Mesothelial cell of epicardium (in vitro differentiated cells): ENCODE data around the gene CUZD1. TPM values are rescaled to one million over a fixed set of nuclear protein-coding genes. Genes with fewer than 3 reads are reported as not detected.

ENCODE experiments used
- DNase-seq, 2 experiments: peaks; one replicate each; pipeline ENCODE4 v3.0.0; 2021; ENCODE audit warnings: low spot score in 2 of 2; ENCODE audit not compliant: unreplicated experiment in 2 of 2
- H3K27ac Mint-ChIP-seq: 2 replicates; pipeline ENCODE4 v1.8.0; 2021; ENCODE audit warnings: mixed read lengths
- H3K27me3 Mint-ChIP-seq: 2 replicates; pipeline ENCODE4 v1.8.0; 2021; ENCODE audit warnings: low read depth, mixed read lengths
- H3K36me3 Mint-ChIP-seq: 2 replicates; pipeline ENCODE4 v1.8.0; 2021; ENCODE audit warnings: mixed read lengths
- H3K4me1 Mint-ChIP-seq: 2 replicates; pipeline ENCODE4 v1.8.0; 2021; ENCODE audit warnings: mixed read lengths
- H3K4me3 Mint-ChIP-seq: 2 replicates; pipeline ENCODE4 v1.8.0; 2021; ENCODE audit warnings: mild to moderate bottlenecking, moderate library complexity, mixed read lengths
- H3K9me3 Mint-ChIP-seq: 2 replicates; pipeline ENCODE4 v1.8.0; 2021; ENCODE audit warnings: mixed read lengths
- total RNA-seq: library from RNA; stranded (reverse); gene quantifications from 3 replicates; pipeline ENCODE4 v1.2.1, GENCODE V29; 2021
- TF ChIP-seq, protein P1 (sequence below): fragments of 200-600 bp; sonication (generic); IDR thresholded peaks from one replicate; pipeline ENCODE4 v1.5.0; 2021; ENCODE audit warnings: antibody characterized with exemption; ENCODE audit not compliant: unreplicated experiment

CUZD1 gene
- total RNA-seq, 1 donor from 2014 or later = not detected

DNA sequence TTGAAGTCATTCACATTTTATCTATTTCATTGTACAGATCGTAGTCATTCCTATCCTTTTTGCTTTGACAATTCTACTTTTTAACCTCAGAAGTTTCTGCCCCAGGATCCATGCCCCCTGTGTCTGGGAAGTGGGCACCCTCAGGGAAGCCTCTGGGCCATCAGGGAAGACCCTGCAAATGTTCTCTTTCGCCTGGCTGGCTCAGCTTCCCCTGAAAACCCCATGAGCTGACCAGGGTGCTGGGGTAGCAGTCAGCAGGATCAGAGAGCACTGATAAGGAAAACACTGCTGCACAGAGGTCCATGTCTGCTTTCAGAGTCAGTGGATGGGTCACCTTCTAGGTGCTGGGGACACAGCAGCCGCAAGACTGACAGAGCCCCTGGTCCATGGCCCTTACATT, 23.8 kb downstream of the CUZD1 start:
- no peak for DNase-seq
- no peak overlapping the region for H3K4me3 Mint-ChIP-seq
- H3K27ac Mint-ChIP-seq = no peak overlapping the region
- no peaks in the 10 kb centered on the region for H3K4me1 Mint-ChIP-seq
- TF ChIP-seq, protein P1, sequence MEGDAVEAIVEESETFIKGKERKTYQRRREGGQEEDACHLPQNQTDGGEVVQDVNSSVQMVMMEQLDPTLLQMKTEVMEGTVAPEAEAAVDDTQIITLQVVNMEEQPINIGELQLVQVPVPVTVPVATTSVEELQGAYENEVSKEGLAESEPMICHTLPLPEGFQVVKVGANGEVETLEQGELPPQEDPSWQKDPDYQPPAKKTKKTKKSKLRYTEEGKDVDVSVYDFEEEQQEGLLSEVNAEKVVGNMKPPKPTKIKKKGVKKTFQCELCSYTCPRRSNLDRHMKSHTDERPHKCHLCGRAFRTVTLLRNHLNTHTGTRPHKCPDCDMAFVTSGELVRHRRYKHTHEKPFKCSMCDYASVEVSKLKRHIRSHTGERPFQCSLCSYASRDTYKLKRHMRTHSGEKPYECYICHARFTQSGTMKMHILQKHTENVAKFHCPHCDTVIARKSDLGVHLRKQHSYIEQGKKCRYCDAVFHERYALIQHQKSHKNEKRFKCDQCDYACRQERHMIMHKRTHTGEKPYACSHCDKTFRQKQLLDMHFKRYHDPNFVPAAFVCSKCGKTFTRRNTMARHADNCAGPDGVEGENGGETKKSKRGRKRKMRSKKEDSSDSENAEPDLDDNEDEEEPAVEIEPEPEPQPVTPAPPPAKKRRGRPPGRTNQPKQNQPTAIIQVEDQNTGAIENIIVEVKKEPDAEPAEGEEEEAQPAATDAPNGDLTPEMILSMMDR = no peak
- H3K9me3 Mint-ChIP-seq = no peaks in the 10 kb centered on the region
- peaks cover 54% of the 10 kb centered on the region for H3K27me3 Mint-ChIP-seq
- no peaks in the 10 kb centered on the region for H3K36me3 Mint-ChIP-seq

GRCh38 chr10:122815458-122815857, 30.2 kb downstream of the CUZD1 start:
- Mint-ChIP-seq H3K4me1 (no peaks in the 10 kb centered on the region), H3K4me3 (no peak overlapping the region), H3K36me3 (no peaks in the 10 kb centered on the region), H3K9me3 (no peaks in the 10 kb centered on the region), H3K27me3 (peaks cover 30% of the 10 kb centered on the region), H3K27ac (no peak overlapping the region)
- TF ChIP-seq, protein P1 = no peak
- no peak for DNase-seq

DNA sequence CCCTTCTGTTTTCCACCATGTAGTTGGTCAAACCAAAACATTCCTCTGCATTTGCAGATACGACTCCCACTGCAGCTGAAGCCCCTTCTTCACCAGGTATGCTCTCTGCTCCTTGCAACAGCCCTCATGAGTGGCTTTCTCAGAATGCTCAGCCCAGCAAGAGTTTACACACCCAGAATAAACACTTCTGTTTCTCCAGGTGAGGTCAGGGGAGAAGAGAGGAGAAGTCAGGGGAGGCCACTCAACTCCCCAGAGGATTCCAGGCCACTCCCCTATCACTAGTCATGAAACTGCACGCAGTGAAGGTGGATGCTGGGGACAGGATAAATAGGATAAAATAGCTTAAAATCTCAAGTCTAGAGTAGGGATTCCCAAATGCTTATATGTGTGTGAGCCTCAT, 31.2 kb downstream of the CUZD1 start:
- DNase-seq = no peak
- Mint-ChIP-seq H3K4me1 (no peaks in the 10 kb centered on the region), H3K9me3 (no peaks in the 10 kb centered on the region), H3K27ac (no peak overlapping the region), H3K4me3 (no peak overlapping the region), H3K27me3 (peaks cover 28% of the 10 kb centered on the region), H3K36me3 (no peaks in the 10 kb centered on the region)
- TF ChIP-seq, protein P1 = no peak

DNA sequence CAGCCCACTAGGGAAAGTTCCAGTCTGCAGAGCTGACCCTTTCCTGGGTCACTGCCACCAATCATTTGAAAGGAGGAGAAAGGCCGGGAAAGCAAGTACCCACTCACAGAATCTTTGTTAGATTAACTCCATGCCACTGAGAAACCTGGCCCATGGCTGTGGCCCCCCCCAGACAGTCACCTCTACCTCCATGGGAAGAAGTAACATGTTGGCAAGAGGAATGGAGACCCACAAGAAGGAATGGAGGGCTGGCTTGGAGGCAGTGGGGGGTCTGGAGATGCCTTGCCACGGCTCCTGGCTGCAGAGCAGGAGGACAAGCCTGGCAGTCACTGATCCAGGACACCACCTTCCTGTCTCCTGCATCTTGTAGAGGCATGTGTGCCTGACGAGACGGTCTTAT, 32.9 kb downstream of the CUZD1 start:
- H3K36me3 Mint-ChIP-seq = no peaks in the 10 kb centered on the region
- peaks cover 23% of the 10 kb centered on the region for H3K27me3 Mint-ChIP-seq
- DNase-seq = no peak
- no peaks in the 10 kb centered on the region for H3K4me1 Mint-ChIP-seq
- TF ChIP-seq, protein P1 = no peak
- H3K27ac Mint-ChIP-seq = no peak overlapping the region
- H3K9me3 Mint-ChIP-seq = no peaks in the 10 kb centered on the region
- no peak overlapping the region for H3K4me3 Mint-ChIP-seq

DNA sequence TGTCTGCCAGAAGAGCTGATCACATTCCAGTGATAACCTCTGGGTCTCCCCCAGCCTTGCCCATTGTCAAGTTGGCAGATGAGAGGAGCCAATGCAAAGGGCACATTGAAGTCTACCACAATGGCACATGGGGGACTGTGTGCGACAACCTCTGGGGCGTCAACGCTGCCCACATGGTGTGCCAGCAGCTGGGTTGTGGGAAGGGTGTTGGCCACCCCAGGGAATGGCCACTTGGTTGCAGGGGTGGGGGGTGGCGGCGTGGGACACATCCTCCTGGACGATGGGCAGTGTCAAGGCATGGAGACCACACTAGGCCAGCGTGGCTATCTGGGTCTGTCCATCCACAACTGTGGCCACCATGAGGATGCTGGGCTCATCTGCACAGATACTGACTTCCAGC, 43.4 kb downstream of the CUZD1 start:
- Mint-ChIP-seq H3K36me3 (no peaks in the 10 kb centered on the region), H3K4me1 (no peaks in the 10 kb centered on the region), H3K27me3 (peaks cover 19% of the 10 kb centered on the region), H3K9me3 (no peaks in the 10 kb centered on the region), H3K4me3 (no peak overlapping the region), H3K27ac (no peak overlapping the region)
- TF ChIP-seq, protein P1 = no peak
- DNase-seq = no peak

DNA sequence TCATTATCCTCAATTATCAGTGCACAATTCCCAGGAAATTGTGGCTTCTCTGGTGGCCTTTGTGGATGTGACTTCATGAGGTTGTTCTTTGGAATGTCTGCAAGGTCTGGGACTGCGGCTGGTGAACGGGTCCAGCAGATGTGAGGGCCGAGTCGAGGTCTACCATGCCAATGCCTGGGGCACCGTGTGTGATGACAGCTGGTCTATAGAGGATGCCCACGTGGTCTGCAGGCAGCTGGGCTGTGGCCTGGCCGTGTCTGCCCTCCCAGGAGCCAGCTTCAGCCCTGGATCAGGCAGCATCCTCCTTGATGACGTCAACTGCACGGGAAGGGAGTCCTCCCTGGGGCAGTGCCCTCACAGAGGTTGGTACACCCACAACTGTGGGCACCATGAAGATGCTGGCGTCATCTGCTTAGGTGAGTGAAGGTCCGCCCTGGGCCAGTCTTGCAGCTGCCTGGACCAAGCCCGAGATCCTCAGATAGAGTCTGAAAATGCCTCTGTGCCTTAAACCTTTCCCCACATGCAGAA, 46.9 kb downstream of the CUZD1 start:
- Mint-ChIP-seq H3K27ac (no peak overlapping the region), H3K36me3 (no peaks in the 10 kb centered on the region), H3K9me3 (no peaks in the 10 kb centered on the region), H3K4me3 (no peak overlapping the region), H3K4me1 (no peaks in the 10 kb centered on the region), H3K27me3 (peaks cover 28% of the 10 kb centered on the region)
- TF ChIP-seq, protein P1 = no peak
- no peak for DNase-seq
